NB4 (cell line): ENCODE measurements around the gene UBALD1.

Experiments used
- DNase-seq: peaks from one replicate; pipeline ENCODE4 v3.0.0; 2010; ENCODE audit warnings: low read depth
- H3K4me3 ChIP-seq: one replicate; pipeline ENCODE4 v1.5.1; 2011; ENCODE audit warnings: mild to moderate bottlenecking, low read depth, low read length, moderate library complexity
- CTCF ChIP-seq: IDR thresholded peaks from one replicate; pipeline ENCODE4 v1.5.1; 2012; ENCODE audit warnings: low read depth, low read length
- MAX ChIP-seq: IDR thresholded peaks from 2 replicates; pipeline ENCODE4 v1.6.1; 2011; ENCODE audit warnings: low read depth, low read length
- MYC ChIP-seq: IDR thresholded peaks from 2 replicates; pipeline ENCODE4 v1.6.1; 2011; ENCODE audit warnings: low read depth, low read length
- POLR2A ChIP-seq: IDR thresholded peaks from 2 replicates; pipeline ENCODE4 v1.6.1; 2011; ENCODE audit warnings: mild to moderate bottlenecking; ENCODE audit not compliant: insufficient read length; ENCODE audit errors: extremely low read depth

Gene UBALD1

GRCh38 chr16:4659363-4660353 is 45.0 kb upstream of the UBALD1 start:
- no peak for DNase-seq
- no peak overlapping the region for H3K4me3 ChIP-seq
- TF ChIP-seq POLR2A, result no peak
- TF ChIP-seq CTCF, result no peak
- no peak for TF ChIP-seq MAX

DNA sequence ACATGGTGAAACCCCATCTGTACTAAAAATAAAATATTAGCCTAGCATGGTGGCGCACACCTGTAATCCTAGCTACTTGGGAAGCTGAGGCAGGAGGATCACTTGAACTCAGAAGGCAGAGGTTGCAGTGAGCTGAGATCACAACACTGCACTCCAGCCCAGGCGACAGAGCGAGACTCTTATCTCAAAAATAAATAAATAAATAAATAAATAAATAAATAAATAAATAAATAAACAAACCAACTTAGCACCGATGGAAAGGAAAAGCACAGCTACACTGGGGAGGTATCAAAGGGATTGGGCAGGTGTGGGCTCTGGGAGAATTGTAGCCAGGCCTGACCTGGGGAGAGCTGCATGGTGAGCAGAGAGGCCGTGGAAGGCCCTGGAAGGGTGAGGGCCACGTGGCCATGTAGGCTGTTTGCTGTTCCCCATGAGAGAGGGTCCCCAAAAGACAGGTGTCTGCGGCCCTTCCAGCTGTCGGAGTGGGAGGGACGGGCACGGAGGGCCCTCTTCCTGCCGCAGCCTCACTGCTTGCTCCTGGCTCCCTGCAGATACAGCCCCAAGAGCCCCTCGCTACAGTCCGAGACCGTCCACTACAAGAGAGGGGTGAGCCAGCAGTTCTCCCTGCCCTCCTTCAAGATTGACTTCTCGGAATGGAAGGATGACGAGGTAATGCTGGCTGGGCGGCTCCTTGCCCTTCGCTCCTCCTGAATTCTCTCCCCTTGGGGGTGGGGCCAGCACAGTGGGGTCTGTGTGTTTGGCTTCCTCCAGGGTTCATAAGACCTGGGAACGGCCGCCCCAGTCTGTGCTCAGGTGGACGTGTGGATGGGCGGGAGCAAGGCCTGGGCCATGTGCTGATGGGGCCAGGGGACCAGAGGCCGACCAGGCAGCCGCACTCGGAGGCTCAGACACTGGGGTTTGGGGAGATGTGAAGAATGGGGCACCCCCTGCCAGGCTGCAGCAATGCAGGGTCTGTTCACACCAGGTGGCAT is 42.3 kb upstream of the UBALD1 start:
- H3K4me3 ChIP-seq, result no peak overlapping the region
- DNase-seq, result no peak
- TF ChIP-seq MAX (no peak), POLR2A (no peak), CTCF (no peak), MYC (no peak)

DNA sequence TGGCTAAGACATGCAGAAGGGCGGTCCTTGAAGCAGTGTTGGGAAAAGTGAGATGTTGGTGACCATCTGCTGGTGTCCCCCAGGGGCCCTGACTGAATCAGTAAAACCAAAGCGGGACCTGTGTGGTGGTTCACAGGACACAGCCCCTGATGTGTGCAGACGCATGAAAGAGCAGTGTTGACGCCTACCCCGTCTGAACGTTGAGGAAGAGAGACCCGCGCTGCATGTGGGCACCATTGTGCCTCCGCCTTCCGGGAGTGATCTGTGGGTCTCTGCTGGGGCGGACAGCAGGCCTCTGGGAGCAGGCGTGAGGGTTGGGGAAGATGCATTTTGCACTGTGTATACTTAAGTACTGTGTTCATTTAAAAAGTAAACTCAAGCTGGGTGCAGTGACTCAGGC is 41.5 kb upstream of the UBALD1 start:
- H3K4me3 ChIP-seq, result no peak overlapping the region
- TF ChIP-seq MYC, result no peak
- TF ChIP-seq POLR2A, result no peak
- no peak for TF ChIP-seq MAX
- DNase-seq, result no peak

DNA sequence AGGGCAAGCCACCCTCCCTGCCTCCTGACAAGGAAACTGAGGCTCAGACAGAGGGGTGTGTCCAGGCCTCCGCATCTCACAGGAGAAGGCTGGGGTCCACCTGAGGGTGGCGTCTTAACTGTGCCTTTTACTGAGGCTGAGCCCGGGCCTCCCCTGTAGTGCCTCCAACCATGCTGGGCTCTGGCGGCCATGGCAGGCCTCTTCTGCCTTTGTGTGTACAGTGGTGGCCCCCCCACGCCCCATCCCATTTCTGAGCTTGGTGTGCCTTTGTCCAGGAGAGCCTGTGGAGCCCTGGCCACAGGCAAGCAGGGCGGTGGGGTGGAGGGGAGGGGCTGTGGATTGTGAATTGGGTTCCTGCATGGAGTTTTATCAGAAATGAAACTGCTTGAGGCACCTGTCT is 41.1 kb upstream of the UBALD1 start:
- TF ChIP-seq CTCF (no peak), POLR2A (no peak), MAX (no peak), MYC (no peak)
- H3K4me3 ChIP-seq, result no peak overlapping the region
- no peak for DNase-seq

DNA sequence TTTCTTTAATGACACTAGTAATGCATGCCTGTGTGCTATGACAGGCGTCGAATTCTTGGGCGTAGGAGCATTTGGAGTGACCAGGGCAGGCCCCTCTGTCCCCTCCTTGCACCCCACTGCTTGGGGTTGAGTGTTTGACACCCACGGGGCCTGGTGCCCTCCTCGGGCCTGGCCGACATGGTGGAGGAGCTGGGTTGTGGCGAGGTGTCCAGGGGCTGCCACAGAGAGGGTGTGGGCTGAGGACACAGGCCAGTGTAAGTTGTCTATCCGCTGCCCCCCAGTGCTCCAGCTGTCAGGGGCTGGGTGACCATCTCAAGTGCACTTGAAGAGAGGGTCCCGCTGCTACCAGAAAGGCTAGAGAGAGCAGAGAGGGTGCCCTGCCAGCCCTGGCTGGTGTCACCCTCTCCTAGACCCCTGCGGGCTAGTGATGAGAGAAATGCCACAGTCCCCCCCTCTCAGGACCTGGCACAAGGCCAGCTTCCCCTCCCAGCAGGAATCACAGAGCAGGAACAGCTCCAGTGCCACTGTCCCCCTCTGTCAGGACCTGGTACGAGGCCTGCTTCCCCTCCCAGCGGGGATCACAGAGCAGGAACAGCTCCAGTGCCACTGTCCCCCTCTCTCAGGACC is 40.4 kb upstream of the UBALD1 start:
- no peak overlapping the region for H3K4me3 ChIP-seq
- no peak for TF ChIP-seq POLR2A
- TF ChIP-seq MYC, result no peak
- no peak for TF ChIP-seq MAX
- no peak for TF ChIP-seq CTCF
- DNase-seq, result no peak
